Measurements from ENCODE around the gene NDUFA3.
"Not testable (repeated sequence)": the region's sequence is repeated elsewhere in the genome, so short reads cannot be mapped to it uniquely, and the experiment has no call there.

NDUFA3 gene

GRCh38 chr19:54077334-54077733 lies 25.3 kb upstream of the NDUFA3 start:
- H3K4me3 ChIP-seq (ENCODE audit: low read depth, low read length) = no peak overlapping the region
- in situ Hi-C loops (cut with HindIII; ENCODE audit: low sequenced_read_pairs) = no loop called here
- no peak for TF ChIP-seq CTCF (IDR thresholded peaks at IDR 0.05; ENCODE audit: low read depth, low read length, missing control alignments)
- no peak for DNase-seq (ENCODE audit: low read depth)

- in situ Hi-C loops (cut with HindIII; ENCODE audit: low sequenced_read_pairs) = no loop called here
- TF ChIP-seq CTCF (IDR thresholded peaks at IDR 0.05; ENCODE audit: low read depth, low read length, missing control alignments) = no peak
- DNase-seq (ENCODE audit: low read depth) = no peak
- H3K4me3 ChIP-seq (ENCODE audit: low read depth, low read length) = no peak within 1 kb of the TSS
Observed at GRCh38 chr19:54081032-54081431, 21.6 kb upstream of the NDUFA3 start, which contains the start of gene TARM1. Gene TARM1 (minus strand): TSS chr19:54081365. CDS start chr19:54081340, 25 bp downstream.

- no peak overlapping the region for H3K4me3 ChIP-seq (ENCODE audit: low read depth, low read length)
- no peak for DNase-seq (ENCODE audit: low read depth)
- in situ Hi-C loops (cut with HindIII; ENCODE audit: low sequenced_read_pairs) = no loop called here
- TF ChIP-seq CTCF (IDR thresholded peaks at IDR 0.05; ENCODE audit: low read depth, low read length, missing control alignments) = no peak
Observed at GRCh38 chr19:54084410-54084809, 18.2 kb upstream of the NDUFA3 start.

- no peak for DNase-seq (ENCODE audit: low read depth)
- TF ChIP-seq CTCF (IDR thresholded peaks at IDR 0.05; ENCODE audit: low read depth, low read length, missing control alignments) = no peak
- in situ Hi-C loops (cut with HindIII; ENCODE audit: low sequenced_read_pairs) = no loop called here
- H3K4me3 ChIP-seq (ENCODE audit: low read depth, low read length) = no peak overlapping the region
Observed at GRCh38 chr19:54094426-54095000, 8.1 kb upstream of the NDUFA3 start.

GRCh38 chr19:54095136-54095858 lies 7.4 kb upstream of the NDUFA3 start:
- H3K4me3 ChIP-seq (ENCODE audit: low read depth, low read length) = peak overlapping the region; percentile 32
- no peak for DNase-seq (ENCODE audit: low read depth)
- no peak for TF ChIP-seq CTCF (IDR thresholded peaks at IDR 0.05; ENCODE audit: low read depth, low read length, missing control alignments)
- in situ Hi-C loops (cut with HindIII; ENCODE audit: low sequenced_read_pairs) = no loop called here

GRCh38 chr19:54095859-54096616 lies 6.6 kb upstream of the NDUFA3 start:
- in situ Hi-C loops (cut with HindIII; ENCODE audit: low sequenced_read_pairs) = not testable (repeated sequence)

More at GRCh38 chr19:54095859-54096616, 6.6 kb upstream of the NDUFA3 start:
- DNase-seq (ENCODE audit: low read depth) = not testable (repeated sequence)
- H3K4me3 ChIP-seq (ENCODE audit: low read depth, low read length) = peak overlapping the region; percentile 32

Measured in astrocyte of the cerebellum (primary cell).